Frontal cortex (tissue), 4 donors: ENCODE measurements around the gene PHF3. TPM values are rescaled to one million over a fixed set of nuclear protein-coding genes. Genes with fewer than 3 reads are reported as not detected.
"Not testable (repeated sequence)": the region's sequence is repeated elsewhere in the genome, so short reads cannot be mapped to it uniquely, and the experiment has no call there.

Source experiments
- DNase-seq, 2 donors: peaks; one replicate each; pipeline ENCODE4 v3.0.0; 2012; ENCODE audit warnings: low spot score in 2 of 2
- FAIRE-seq: peaks from 2 replicates; lab custom pipeline; 2012; peaks lifted over from hg19 to GRCh38; lab: Jason Lieb, UNC
- total RNA-seq: library from RNA; depleted of rRNA; stranded (reverse); fragments of >200 nt; gene quantifications from one replicate; pipeline ENCODE4 v1.2.3, GENCODE V29; 2014
- donor health status: control.
- donor health status: control.
- donor health status: control.

Gene PHF3
- total RNA-seq, 1 donor from 2014 or later: 99.1 TPM

GRCh38 chr6:63705707-63706106 is 70.1 kb downstream of the PHF3 start:
- FAIRE-seq (no peak), DNase-seq (no peak)

DNA sequence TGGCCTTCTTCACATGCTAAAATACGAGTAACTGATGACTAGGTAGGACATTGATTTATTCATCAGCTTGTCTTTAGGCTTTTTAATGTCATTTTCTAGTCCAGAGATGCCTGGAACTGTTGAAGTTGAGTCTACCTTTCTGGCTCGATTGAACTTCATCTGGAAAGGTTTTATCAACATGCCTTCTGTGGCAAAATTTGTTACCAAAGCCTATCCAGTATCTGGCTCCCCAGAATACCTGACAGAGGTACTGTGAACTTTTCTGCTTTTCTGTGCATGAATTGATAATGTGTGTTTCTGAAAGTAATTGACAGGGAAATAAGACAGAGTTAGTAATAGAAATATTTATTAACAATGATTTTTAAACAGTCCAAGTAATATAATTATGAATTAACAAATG is 71.0 kb downstream of the PHF3 start:
- no peak for DNase-seq
- FAIRE-seq: no peak

- FAIRE-seq: no peak
- no peak for DNase-seq
Observed at GRCh38 chr6:63708631-63709030, 73.0 kb downstream of the PHF3 start.

GRCh38 chr6:63709148-63709547 is 73.5 kb downstream of the PHF3 start:
- FAIRE-seq (no peak), DNase-seq (no peak)

- FAIRE-seq: no peak
- DNase-seq: no peak
Observed at GRCh38 chr6:63713332-63713731, 77.7 kb downstream of the PHF3 start.

DNA sequence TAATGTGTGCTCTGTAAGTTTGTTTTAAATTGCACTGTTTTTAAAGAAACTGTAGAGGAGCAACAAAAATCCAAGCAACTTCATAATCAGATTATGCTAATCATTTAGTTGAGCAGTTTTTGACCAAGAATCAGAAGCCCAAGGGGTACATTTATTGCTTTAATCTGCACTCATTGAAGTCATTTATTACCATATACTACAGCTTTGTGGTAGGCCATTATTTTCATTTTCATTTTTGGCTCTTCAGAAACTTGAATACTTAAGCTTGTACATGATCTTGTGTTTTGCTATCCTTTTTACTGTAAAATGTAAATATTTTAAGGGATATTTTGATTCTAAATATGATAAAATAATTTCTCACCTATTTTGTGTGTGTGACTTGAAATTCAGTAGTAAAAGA is 78.5 kb downstream of the PHF3 start:
- FAIRE-seq (no peak), DNase-seq (no peak)

- FAIRE-seq: no peak
Observed at GRCh38 chr6:63716169-63716568, 80.6 kb downstream of the PHF3 start.

DNA sequence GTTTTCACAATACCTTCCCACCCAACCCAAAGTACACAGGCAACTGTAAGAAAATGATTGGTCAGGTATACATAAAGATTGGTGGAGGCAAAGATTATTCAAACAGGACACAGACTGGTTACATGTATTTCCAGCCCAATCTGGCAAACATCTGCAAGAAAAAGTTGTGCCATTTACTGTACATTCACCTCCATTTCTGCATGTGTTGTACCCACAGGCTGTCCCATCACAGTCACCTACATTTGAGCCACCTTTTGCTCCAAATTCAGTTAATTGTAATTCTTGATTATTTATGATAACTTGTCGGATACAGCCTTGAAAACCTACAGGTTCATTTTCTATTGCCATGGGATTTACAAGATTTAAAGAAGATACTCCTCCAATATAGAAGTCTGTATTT is 85.6 kb downstream of the PHF3 start:
- no peak for DNase-seq
- no peak for FAIRE-seq

More at GRCh38 chr6:63716169-63716568, 80.6 kb downstream of the PHF3 start:
- no peak for DNase-seq

DNA sequence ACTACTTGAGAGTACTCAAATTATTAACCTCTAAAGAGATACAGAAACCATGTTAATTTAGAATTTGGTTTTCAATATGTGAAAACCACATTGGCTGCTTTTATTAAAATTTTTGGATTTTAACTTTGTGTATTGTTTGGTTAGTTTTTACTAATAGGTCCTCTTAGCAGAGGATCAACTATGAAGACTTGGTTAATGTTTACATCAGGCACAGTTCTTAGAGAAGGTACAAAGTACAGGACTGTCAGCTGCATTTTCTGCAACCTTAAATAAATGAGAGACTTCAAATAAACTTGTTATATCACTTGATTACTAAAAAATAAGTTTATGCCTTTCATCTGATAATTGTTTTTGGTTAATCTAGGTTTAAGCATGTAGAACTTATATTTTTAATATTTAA is 89.1 kb downstream of the PHF3 start:
- FAIRE-seq (no peak), DNase-seq (no peak)

GRCh38 chr6:63730311-63730710 is 94.7 kb downstream of the PHF3 start:
- DNase-seq (no peak), FAIRE-seq (no peak)

GRCh38 chr6:63731930-63732329 is 96.3 kb downstream of the PHF3 start:
- no peak for DNase-seq
- no peak for FAIRE-seq

DNA sequence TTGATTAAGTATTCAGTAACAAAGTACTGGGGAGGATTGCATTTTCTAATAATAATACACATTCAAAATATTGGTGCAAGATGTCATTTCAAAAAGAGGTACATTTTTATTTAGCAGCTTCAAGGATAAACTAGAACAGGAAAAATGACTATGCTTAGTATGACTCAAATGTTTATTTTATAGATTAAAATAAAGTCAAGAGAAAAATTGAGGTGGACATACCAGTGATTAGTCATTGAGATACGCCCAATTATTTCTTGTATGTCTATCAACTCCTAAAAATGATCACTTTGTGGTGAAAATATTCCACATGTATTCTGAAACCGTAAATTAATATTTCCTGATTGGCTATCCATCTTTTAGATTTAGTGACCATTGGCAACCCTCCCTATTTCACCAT is 96.7 kb downstream of the PHF3 start:
- FAIRE-seq: no peak
- no peak for DNase-seq

GRCh38 chr6:63734923-63735322 is 99.3 kb downstream of the PHF3 start:
- DNase-seq (no peak), FAIRE-seq (no peak)

DNA sequence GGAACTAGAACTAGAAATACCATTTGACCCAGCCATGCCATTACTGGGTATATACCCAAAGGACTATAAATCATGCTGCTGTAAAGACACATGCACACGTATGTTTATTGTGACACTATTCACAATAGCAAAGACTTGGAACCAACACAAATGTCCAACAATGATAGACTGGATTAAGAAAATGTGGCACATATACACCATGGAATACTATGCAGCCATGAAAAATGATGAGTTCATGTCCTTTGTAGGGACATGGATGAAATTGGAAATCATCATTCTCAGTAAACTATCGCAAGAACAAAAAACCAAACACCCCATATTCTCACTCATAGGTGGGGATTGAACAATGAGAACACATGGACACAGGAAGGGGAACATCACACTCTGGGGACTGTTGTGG is 102.6 kb downstream of the PHF3 start:
- not testable (repeated sequence) for FAIRE-seq, DNase-seq

DNA sequence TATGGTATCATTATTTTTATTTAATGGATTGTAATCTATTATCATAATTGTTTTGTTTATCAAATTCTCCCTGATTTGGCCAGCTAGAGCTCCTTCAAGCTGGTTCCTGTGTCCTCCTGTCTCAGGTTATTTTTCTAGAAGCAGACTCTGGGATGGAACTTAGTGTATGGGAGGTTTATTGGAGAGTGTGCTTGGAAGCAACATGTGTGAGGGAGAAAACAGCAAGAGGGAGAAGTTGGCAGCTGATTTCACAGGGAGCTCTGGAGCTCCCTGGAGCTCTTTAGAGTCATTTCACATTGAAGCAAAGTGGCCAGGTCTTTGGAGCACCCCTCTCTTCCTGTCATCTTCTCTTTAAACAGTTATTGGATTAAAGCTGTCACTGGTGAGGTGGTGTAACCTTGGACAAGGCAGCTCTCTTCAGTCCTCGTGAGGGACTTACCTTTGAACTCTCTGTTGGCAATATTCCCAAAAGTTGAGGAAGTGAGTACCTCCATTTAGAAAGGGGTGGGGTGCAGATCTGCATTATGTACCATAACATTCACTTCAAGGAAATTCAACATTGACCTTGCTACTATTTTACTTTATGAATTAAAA is 103.6 kb downstream of the PHF3 start:
- no peak for DNase-seq
- FAIRE-seq: no peak

DNA sequence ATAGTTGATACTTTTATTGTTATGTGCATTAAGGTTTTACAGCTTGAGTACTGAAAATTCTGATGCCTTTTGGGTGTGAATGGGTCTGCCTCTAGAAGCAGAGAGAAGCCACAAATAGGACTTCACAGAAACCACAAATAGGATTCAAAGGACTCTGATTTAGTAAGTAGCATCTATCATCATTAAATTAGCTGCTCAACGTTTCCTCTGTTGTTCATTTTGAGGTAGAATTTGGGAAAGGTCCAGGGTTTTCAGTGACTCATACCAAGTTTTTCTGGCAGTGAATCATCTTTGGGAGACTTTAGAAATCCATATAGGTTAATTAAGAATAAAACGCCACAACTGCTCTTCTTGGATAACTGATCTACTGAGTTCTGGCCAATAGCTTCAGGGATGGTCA is 105.1 kb downstream of the PHF3 start:
- DNase-seq (no peak), FAIRE-seq (no peak)

GRCh38 chr6:63742060-63742459 is 106.5 kb downstream of the PHF3 start:
- DNase-seq: no peak
- no peak for FAIRE-seq

GRCh38 chr6:63743691-63744090 is 108.1 kb downstream of the PHF3 start:
- DNase-seq (no peak), FAIRE-seq (no peak)

- FAIRE-seq: no peak
- no peak for DNase-seq
Observed at GRCh38 chr6:63744810-63745209, 109.2 kb downstream of the PHF3 start.

GRCh38 chr6:63745784-63746183 is 110.2 kb downstream of the PHF3 start:
- no peak for FAIRE-seq
- no peak for DNase-seq

- no peak for FAIRE-seq
- DNase-seq: no peak
Observed at GRCh38 chr6:63750400-63750799, 114.8 kb downstream of the PHF3 start.

GRCh38 chr6:63757275-63757674 is 121.7 kb downstream of the PHF3 start:
- FAIRE-seq, DNase-seq: not testable (repeated sequence)
